Esophagus (tissue), 2 donors: ENCODE measurements around the gene IGFALS. TPM values are rescaled to one million over a fixed set of nuclear protein-coding genes. Genes with fewer than 3 reads are reported as not detected.

ENCODE experiments used
- H3K27ac ChIP-seq, 2 donors: one replicate each; pipeline ENCODE4 v1.5.1; 2013; ENCODE audit warnings: low read depth in 2 of 2, mild to moderate bottlenecking in 2 of 2, inconsistent platforms in 1 of 2, low read length in 1 of 2, moderate library complexity in 1 of 2
- H3K27me3 ChIP-seq, 2 donors: one replicate each; pipeline ENCODE4 v1.6.1; 2013; ENCODE audit warnings: low read length in 2 of 2, control low read depth in 1 of 2, mild to moderate bottlenecking in 1 of 2; ENCODE audit not compliant: insufficient read depth in 2 of 2, control insufficient read depth in 1 of 2
- H3K36me3 ChIP-seq, 2 donors: one replicate each; pipeline ENCODE4 v1.6.1; 2013; ENCODE audit warnings: low read length in 1 of 2; ENCODE audit not compliant: control insufficient read depth in 2 of 2, insufficient read depth in 2 of 2
- H3K4me1 ChIP-seq, 2 donors: one replicate each; pipeline ENCODE4 v1.6.1; 2013; ENCODE audit warnings: low read length in 1 of 2; ENCODE audit not compliant: control insufficient read depth in 2 of 2, insufficient read depth in 2 of 2
- H3K4me3 ChIP-seq, 2 donors: one replicate each; pipeline ENCODE4 v1.5.1; 2013; ENCODE audit warnings: low read length in 2 of 2, mild to moderate bottlenecking in 2 of 2, low read depth in 1 of 2, moderate library complexity in 1 of 2
- H3K9me3 ChIP-seq, 2 donors: one replicate each; pipeline ENCODE4 v1.6.1; 2013; ENCODE audit warnings: mild to moderate bottlenecking in 2 of 2, low read depth in 1 of 2, low read length in 1 of 2, moderate library complexity in 1 of 2; ENCODE audit not compliant: control insufficient read depth in 2 of 2, insufficient read depth in 1 of 2
- WGBS, 2 donors: extraction: QIAGEN DNeasy Blood & Tissue Kit; methylation state at CpG; one replicate each; pipeline ENCODE4 v1.1.7; 2013; 5-methylcytosine and 5-hydroxymethylcytosine counted together
- polyA plus RNA-seq, 2 donors: library from polyadenylated mRNA; stranded (reverse); fragments of 200-250 nt; gene quantifications; one replicate each; pipeline ENCODE4 v1.2.3, GENCODE V29; 2013
- donor health status: healthy with polysubstance abuse.
- donor health status: Bipolar disorder and iron deficiency.

Gene IGFALS
- polyA plus RNA-seq, 2 donors, result 0.01 to 0.14 TPM

DNA sequence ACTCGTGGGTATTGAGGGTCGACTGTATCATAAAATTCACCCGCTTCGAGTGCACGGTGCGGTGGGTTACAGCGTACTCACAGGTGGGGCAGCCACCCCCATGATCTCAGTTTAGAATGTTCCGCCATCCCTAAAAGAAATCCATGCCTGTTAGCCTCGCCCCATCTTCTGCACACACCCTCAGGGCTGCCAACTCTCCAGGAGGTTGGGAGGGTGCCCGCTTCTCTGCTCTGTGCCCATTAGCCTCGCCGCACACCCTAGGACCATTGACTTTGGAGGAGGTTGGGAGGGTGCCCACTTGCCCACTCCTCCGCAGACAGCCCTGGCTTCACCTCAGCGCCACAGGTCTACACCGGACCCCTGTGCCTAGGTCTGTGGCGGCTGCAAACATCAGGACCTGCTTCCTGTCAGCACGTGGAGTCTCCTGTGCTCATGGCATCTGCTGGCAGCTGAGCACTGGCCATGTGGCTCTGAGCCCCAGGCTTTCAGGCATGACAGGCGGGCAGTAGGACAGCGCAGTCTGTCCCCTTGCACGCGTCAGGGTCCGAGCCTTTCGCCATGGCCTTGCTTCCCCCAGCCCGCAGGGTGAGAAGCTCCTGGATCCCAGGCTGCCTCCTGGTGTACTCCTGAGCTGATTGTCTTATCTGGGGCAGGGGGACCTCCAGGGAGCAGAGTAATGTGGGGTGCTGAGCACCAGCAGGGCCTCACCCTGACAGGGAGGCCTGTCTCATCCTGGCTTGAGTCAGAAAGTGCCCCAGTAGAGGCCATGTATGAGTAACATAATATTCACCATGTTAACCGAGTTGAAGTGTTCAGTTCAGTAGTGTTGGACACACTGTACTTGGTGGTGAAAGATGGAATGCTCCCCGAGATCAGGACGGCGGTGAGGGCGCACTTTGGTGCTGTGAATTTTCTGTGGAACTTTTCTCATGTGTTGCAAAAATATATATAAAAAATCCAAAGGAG is 44.1 kb downstream of the IGFALS start:
- peaks cover 16 to 48% of the 10 kb centered on the region in 2 donors for H3K36me3 ChIP-seq
- 94 to 96% methylated on average over 28 to 29 of the region's 29 CpGs for WGBS, 2 donors
- H3K4me3 ChIP-seq, result no peak overlapping the region
- no peaks in the 10 kb centered on the region for H3K9me3 ChIP-seq
- no peaks in the 10 kb centered on the region for H3K27me3 ChIP-seq
- H3K27ac ChIP-seq, result no peak overlapping the region
- no peaks in the 10 kb centered on the region for H3K4me1 ChIP-seq

DNA sequence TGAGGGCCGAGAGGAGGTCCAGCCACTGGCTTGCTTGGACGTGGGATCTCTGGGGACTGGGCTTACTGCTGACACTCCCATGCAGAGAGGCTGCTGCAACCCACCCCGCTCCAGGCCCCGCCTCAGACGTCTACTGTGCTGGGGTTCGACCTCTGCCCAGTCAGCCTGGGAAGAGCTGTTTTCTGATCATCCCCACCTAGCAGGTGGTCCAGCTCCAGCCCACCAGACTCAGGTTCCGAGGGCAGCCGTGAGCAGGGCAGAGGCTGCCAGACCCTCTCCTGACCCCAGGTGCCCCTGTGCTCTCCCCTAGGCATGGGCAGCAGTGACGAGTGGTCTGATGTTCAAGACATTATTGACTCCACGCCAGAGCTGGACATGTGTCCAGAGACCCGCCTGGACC is 45.6 kb downstream of the IGFALS start:
- no peak overlapping the region for H3K27ac ChIP-seq
- WGBS, 2 donors, result 89 to 90% methylated on average over 11 of the region's 11 CpGs
- H3K4me1 ChIP-seq, result no peaks in the 10 kb centered on the region

DNA sequence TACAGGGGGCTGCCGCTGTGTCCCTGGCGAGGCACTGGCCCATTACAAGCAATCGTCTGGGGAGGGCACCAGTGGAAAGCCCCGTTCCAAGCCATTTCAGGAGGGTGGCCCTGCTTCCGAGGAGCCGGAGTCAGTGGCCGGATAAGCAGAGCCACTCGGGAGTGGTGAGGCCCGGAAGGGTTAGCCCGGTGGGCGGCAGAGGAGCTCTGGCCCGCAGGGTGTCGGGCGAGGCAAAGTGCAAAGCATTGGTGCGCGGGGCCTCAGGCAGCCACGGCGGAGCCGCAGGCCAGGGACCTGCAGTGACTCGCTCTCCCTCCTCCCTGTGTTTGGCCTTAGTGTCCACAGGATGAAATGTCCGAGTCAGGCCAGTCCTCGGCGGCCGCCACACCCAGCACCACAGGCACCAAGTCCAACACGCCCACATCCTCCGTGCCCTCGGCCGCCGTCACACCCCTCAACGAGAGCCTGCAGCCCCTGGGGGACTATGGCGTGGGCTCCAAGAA is 46.8 kb downstream of the IGFALS start:
- WGBS, 2 donors, result 89 to 91% methylated on average over 29 to 31 of the region's 31 CpGs
- Histone ChIP-seq H3K4me1 (no peaks in the 10 kb centered on the region), H3K27ac (no peak overlapping the region), H3K27me3 (no peaks in the 10 kb centered on the region), H3K36me3 (peaks cover 14 to 56% of the 10 kb centered on the region in 2 donors), H3K4me3 (no peak overlapping the region), H3K9me3 (no peaks in the 10 kb centered on the region)

More for the DNA sequence above, 45.6 kb downstream of the IGFALS start:
- Histone ChIP-seq H3K9me3 (no peaks in the 10 kb centered on the region), H3K27me3 (no peaks in the 10 kb centered on the region), H3K4me3 (no peak overlapping the region), H3K36me3 (peaks cover 16 to 62% of the 10 kb centered on the region in 2 donors)

DNA sequence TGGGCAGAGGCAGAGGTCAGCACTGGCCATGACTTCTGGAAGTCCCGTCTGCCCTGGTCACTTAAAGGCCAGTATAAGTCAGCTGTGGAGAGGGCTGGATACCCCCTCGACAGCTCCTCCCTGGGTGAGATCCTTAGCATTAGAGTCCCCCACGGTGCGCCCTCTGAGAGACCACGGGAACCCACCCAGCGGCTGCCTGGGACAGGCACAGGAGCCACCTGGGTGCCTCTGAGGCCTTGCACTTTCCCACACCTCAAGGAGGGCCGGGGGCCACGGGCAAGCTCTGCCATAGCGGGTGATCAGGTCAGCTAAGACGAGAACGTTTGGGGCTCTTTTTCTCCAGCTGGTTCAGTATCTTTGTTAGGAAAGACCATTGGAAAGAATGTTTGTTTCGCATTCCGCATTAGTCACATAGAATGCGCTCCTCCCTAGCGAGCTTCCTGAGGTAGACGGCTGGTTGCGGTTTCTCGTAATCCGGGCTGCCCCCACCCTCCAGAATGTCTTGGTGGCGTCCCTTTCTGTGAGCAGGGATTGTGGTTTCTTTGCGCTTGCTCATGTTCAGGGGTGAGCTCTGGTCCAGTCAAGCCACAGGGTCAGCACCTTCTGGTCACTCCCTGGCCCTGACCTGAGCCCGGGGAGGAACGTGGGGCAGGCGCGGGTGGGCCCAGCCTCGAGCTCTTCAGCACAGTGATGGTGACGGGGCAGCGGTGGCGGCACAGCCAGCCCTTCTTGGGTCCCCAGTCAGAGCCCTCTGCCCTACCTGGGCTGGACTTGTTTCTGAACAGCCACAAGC is 47.4 kb downstream of the IGFALS start:
- peaks cover 11 to 59% of the 10 kb centered on the region in 2 donors for H3K36me3 ChIP-seq
- no peak overlapping the region for H3K4me3 ChIP-seq
- H3K27me3 ChIP-seq, result no peaks in the 10 kb centered on the region
- H3K27ac ChIP-seq, result no peak overlapping the region
- no peaks in the 10 kb centered on the region for H3K9me3 ChIP-seq
- WGBS, 2 donors, result 94 to 96% methylated on average over 28 to 29 of the region's 29 CpGs
- no peaks in the 10 kb centered on the region for H3K4me1 ChIP-seq

DNA sequence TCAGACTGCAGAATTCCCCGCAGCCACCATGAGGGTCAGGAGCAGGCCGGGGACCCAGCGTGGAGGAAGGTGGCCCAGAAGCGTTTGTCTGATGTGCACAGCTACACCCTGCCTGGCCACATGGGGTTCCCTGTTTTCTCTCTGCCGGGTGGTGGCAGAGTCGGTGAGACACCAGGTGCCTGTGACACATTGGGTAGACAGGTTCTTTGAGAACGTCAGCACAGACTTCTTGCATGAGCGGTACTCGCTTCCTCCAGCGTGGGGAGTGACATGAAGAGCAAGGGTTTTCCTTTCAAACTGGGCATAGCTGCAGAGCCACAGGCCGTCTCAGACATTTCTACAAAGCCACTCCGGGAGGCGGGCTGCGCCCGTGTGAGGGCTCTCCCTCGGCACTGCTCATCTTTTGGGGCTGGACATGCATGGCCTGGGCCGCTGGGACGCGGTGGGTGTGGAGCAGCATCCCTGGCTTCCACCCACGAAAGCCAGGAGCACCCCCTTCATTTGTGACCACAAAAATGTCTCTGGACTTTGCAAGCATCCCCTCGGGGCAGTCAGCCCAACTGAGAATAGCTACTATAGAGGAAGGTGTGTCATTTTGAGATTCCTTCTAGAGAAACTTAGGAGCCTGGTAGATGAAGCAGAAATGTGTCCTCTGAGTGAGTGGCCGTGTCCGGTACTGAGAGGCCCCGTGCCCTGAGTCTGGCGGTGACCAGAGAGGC is 48.2 kb downstream of the IGFALS start:
- Histone ChIP-seq H3K4me1 (peaks cover 0 to 2% of the 10 kb centered on the region in 2 donors), H3K36me3 (peaks cover 11 to 64% of the 10 kb centered on the region in 2 donors), H3K4me3 (no peak overlapping the region), H3K27ac (no peak overlapping the region), H3K9me3 (no peaks in the 10 kb centered on the region), H3K27me3 (no peaks in the 10 kb centered on the region)
- WGBS, 2 donors, result 88 to 89% methylated on average over 25 of the region's 25 CpGs

DNA sequence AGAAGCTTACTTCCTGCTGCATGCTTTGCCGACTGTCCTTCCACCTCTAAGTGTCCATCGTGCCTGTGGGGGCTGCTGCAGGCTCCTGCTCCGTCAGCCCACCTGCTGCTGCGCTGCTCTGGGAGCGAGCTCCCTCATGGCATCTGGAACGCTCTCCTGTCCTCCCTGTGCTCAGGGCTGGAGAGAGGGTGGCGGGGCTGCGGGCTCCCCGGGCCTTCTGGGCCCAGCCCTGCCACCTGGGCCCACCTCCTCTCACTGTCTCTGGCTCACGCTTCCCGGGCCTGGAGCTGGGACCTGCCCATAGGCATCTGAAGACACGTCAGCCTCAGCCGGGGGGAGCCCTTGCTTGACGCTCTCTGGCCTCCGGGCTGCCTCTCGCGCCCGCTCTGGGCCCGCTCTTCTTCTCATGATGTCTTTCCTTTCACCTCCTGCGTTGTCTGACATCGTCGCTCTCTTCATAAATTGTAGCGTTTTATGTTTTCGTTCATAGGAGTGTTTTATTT is 49.1 kb downstream of the IGFALS start:
- Histone ChIP-seq H3K27me3 (no peaks in the 10 kb centered on the region), H3K9me3 (peaks cover 0 to 2% of the 10 kb centered on the region in 2 donors), H3K36me3 (peaks cover 11 to 61% of the 10 kb centered on the region in 2 donors), H3K27ac (no peak overlapping the region), H3K4me3 (no peak overlapping the region), H3K4me1 (peaks cover 0 to 5% of the 10 kb centered on the region in 2 donors)
- 89% methylated on average over 24 of the region's 24 CpGs for WGBS, 2 donors

DNA sequence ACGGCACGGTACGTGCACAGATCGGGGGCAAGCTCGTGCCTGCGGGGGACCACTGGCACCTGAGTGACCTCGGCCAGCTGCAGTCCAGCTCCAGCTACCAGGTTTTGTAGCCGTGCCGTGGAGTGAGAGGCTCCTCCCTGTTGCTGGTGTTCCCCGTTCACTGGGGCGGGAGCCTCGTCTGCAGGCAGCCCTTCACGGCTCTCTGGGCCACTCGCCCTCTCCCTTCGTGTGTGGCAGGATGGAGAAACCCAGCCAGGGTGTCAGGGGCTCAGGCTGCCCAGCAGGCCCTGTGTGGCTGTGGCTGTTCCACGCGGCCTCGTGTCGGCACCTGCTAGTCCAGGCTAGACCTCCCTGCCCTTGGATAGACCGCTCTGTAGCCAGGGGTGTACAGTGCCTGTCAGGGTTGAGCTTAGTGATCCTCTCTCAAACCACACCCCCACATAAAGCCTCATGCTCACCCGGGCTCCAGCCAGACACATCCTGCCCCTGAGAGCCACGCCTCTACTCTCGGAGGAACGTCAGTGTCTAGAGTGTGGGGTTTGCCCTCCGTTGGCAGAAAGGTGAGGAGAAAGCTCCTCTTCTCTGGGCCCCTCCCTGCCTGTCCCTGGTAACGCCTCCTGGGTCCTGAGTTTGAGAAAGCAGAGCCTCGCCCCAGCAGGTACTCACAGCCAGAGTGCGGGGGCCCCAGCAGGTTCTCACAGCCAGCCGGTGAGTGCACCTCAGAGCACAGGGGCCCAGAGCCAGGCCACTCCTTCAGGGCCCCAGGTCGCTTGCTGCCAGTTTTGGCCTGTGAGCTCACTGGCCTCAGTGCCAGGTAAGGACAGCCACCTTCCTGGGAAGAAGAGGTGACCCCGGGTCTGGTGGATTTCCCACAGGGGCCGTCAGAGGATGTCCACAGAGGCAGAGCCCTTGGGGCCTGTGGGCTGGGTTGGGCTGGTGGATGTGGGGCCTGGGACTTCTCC is 49.8 kb downstream of the IGFALS start:
- peaks cover 0 to 8% of the 10 kb centered on the region in 2 donors for H3K4me1 ChIP-seq
- peaks cover 9 to 57% of the 10 kb centered on the region in 2 donors for H3K36me3 ChIP-seq
- no peaks in the 10 kb centered on the region for H3K27me3 ChIP-seq
- H3K4me3 ChIP-seq, result peak overlapping the region in 1 of 2 donors; percentile 0
- 83 to 84% methylated on average over 32 of the region's 32 CpGs for WGBS, 2 donors
- peak overlapping the region in 1 of 2 donors; percentile 34 for H3K27ac ChIP-seq
- H3K9me3 ChIP-seq, result peaks cover 0 to 2% of the 10 kb centered on the region in 2 donors

DNA sequence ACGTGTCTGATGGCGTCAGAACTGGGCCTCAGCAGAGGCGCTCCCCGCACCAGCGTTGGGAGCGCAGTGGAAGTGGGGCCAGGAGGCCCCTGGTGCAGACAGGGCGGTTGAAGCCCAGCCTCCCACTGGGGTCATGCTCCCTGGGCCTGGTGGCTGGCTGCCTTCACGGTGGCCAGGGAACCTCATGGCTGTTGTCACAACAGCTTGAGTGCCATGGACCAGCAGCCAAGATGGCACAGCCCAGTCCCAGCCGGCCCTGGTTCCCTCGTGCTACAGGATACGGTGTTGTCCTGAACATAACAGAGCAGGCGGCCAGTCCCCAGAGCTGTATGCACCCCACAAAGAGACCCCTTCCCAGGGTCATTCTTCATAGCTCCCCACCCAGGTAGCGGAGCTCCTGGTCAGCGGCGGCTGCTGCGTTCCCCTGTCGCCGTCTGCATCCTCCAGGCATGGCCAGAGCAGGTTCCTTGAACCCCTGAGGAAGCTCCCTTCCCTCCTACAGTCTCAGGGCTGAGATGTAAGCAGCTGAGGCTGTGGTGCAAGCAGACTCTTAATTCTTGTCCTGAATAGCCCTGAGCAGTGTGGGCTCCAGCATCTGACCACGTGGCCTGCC is 51.8 kb downstream of the IGFALS start:
- Histone ChIP-seq H3K27ac (no peak overlapping the region), H3K9me3 (peaks cover 0 to 2% of the 10 kb centered on the region in 2 donors), H3K36me3 (peaks cover 0 to 38% of the 10 kb centered on the region in 2 donors), H3K4me3 (no peak overlapping the region), H3K27me3 (no peaks in the 10 kb centered on the region), H3K4me1 (peaks cover 0 to 8% of the 10 kb centered on the region in 2 donors)
- WGBS, 2 donors, result 93 to 97% methylated on average over 19 of the region's 19 CpGs
